Neural progenitor cell (in vitro differentiated cells): ENCODE measurements around the gene NOC3L. TPM values are rescaled to one million over a fixed set of nuclear protein-coding genes. Genes with fewer than 3 reads are reported as not detected.
A peak's percentile ranks its signal among the peaks of the same experiment; 100 is the strongest.

Source experiments
- DNase-seq: peaks from one replicate; pipeline ENCODE4 v3.0.0-alpha.2; 2016; ENCODE audit warnings: low spot score
- H2AFZ ChIP-seq: fragments of 200-600 bp; sonication (generic); replicated peaks from 2 replicates; pipeline ENCODE4 v1.6.1; 2016; ENCODE audit warnings: antibody characterized with exemption
- H3F3A ChIP-seq: fragments of 200-600 bp; sonication (generic); 2 replicates; pipeline ENCODE4 v1.6.1; 2016; ENCODE audit warnings: antibody characterized with exemption, low read depth
- H3K27ac ChIP-seq: fragments of 200-600 bp; sonication (generic); 2 replicates; pipeline ENCODE4 v1.5.1; 2016; ENCODE audit warnings: mild to moderate bottlenecking
- H3K27me3 ChIP-seq: fragments of 200-600 bp; sonication (generic); 2 replicates; pipeline ENCODE4 v1.6.1; 2016; ENCODE audit warnings: mild to moderate bottlenecking, moderate library complexity
- H3K36me3 ChIP-seq: fragments of 200-600 bp; sonication (generic); 2 replicates; pipeline ENCODE4 v1.5.1; 2016
- H3K4me1 ChIP-seq: fragments of 200-600 bp; sonication (generic); 2 replicates; pipeline ENCODE4 v1.6.1; 2016; ENCODE audit warnings: mixed run types
- H3K4me2 ChIP-seq: fragments of 200-600 bp; sonication (generic); 2 replicates; pipeline ENCODE4 v1.6.1; 2016
- H3K4me3 ChIP-seq: fragments of 200-600 bp; sonication (generic); 2 replicates; pipeline ENCODE4 v1.5.1; 2016
- H3K79me2 ChIP-seq: fragments of 200-600 bp; sonication (generic); 2 replicates; pipeline ENCODE4 v1.6.1; 2016; ENCODE audit warnings: low read depth
- H3K9ac ChIP-seq: fragments of 200-600 bp; sonication (generic); 2 replicates; pipeline ENCODE4 v1.6.1; 2016
- H3K9me3 ChIP-seq: fragments of 200-600 bp; sonication (generic); 2 replicates; pipeline ENCODE4 v1.5.1; 2016; ENCODE audit warnings: low read depth
- H4K20me1 ChIP-seq: fragments of 200-600 bp; sonication (generic); 2 replicates; pipeline ENCODE4 v1.6.1; 2016; ENCODE audit warnings: low read depth
- H3K27ac Mint-ChIP-seq: 3 replicates; pipeline ENCODE4 v1.8.0; 2021; ENCODE audit warnings: mixed read lengths
- H3K27me3 Mint-ChIP-seq: 2 replicates; pipeline ENCODE4 v1.8.0; 2022; ENCODE audit warnings: low read depth, mild to moderate bottlenecking, inconsistent platforms, moderate library complexity, mixed read lengths; ENCODE audit not compliant: insufficient read depth
- H3K36me3 Mint-ChIP-seq: 3 replicates; pipeline ENCODE4 v1.8.0; 2021; ENCODE audit warnings: mixed read lengths
- H3K4me1 Mint-ChIP-seq: 3 replicates; pipeline ENCODE4 v1.8.0; 2021; ENCODE audit warnings: mixed read lengths
- H3K4me3 Mint-ChIP-seq: 3 replicates; pipeline ENCODE4 v1.8.0; 2021; ENCODE audit warnings: mild to moderate bottlenecking, moderate library complexity, mixed read lengths
- H3K9me3 Mint-ChIP-seq: 3 replicates; pipeline ENCODE4 v1.8.0; 2020; ENCODE audit warnings: mixed read lengths
- EZH2 ChIP-seq: fragments of 200-600 bp; sonication (generic); IDR thresholded peaks from 2 replicates; pipeline ENCODE4 v1.6.1; 2017; ENCODE audit warnings: antibody characterized with exemption, mild to moderate bottlenecking, moderate library complexity
- EZH2phosphoT487 ChIP-seq: fragments of 200-600 bp; sonication (generic); IDR thresholded peaks from 2 replicates; pipeline ENCODE4 v1.6.1; 2017; ENCODE audit warnings: antibody characterized with exemption
- total RNA-seq: library from RNA; depleted of rRNA; stranded (reverse); fragments of >200 nt; gene quantifications from 2 replicates; pipeline ENCODE4 v1.2.3, GENCODE V29; 2015; ENCODE audit warnings: low replicate concordance
- TF ChIP-seq, protein P1 (sequence below): fragments of 200-600 bp; sonication (generic); IDR thresholded peaks from 2 replicates; pipeline ENCODE4 v1.5.1; 2017; ENCODE audit warnings: antibody characterized with exemption, mild to moderate bottlenecking

The NOC3L gene
- total RNA-seq, 1 donor from 2014 or later: 49.2 TPM

DNA sequence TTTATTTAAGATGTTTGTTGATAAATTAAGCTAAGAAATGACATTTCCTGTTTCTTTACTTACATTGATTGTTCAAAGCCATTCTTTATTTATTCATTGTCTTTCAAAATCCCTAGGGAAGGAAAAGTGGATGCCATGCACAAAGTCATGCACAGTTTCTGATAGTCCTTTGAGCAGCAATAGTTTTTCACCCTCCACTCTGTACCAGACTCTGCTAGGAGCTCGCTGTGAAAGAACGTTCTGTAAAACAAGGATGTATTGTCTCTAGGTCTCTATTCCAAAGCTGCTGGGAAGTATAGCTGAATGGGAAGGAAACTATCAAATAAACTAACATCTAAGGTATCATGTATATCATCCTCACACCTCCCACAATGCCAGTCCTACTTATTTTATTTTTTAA, 7.8 kb upstream of the NOC3L start:
- H3K36me3 Mint-ChIP-seq: no peaks in the 10 kb centered on the region
- no peak overlapping the region for H3K4me2 ChIP-seq
- TF ChIP-seq EZH2phosphoT487: no peak
- TF ChIP-seq EZH2: no peak
- TF ChIP-seq, protein P1, sequence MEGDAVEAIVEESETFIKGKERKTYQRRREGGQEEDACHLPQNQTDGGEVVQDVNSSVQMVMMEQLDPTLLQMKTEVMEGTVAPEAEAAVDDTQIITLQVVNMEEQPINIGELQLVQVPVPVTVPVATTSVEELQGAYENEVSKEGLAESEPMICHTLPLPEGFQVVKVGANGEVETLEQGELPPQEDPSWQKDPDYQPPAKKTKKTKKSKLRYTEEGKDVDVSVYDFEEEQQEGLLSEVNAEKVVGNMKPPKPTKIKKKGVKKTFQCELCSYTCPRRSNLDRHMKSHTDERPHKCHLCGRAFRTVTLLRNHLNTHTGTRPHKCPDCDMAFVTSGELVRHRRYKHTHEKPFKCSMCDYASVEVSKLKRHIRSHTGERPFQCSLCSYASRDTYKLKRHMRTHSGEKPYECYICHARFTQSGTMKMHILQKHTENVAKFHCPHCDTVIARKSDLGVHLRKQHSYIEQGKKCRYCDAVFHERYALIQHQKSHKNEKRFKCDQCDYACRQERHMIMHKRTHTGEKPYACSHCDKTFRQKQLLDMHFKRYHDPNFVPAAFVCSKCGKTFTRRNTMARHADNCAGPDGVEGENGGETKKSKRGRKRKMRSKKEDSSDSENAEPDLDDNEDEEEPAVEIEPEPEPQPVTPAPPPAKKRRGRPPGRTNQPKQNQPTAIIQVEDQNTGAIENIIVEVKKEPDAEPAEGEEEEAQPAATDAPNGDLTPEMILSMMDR: no peak
- H3K27ac ChIP-seq: no peak overlapping the region
- H3K79me2 ChIP-seq: no peaks in the 10 kb centered on the region
- no peaks in the 10 kb centered on the region for H3K4me1 Mint-ChIP-seq
- H3K4me1 ChIP-seq: no peaks in the 10 kb centered on the region
- no peaks in the 10 kb centered on the region for H3F3A ChIP-seq
- H3K9ac ChIP-seq: no peak overlapping the region
- H2AFZ ChIP-seq: no peak overlapping the region
- H4K20me1 ChIP-seq: no peaks in the 10 kb centered on the region
- no peak for DNase-seq
- H3K9me3 Mint-ChIP-seq: no peaks in the 10 kb centered on the region
- no peaks in the 10 kb centered on the region for H3K9me3 ChIP-seq
- H3K36me3 ChIP-seq: no peaks in the 10 kb centered on the region
- H3K27me3 ChIP-seq: peaks cover 23% of the 10 kb centered on the region
- no peak overlapping the region for H3K27ac Mint-ChIP-seq
- no peak overlapping the region for H3K4me3 Mint-ChIP-seq
- H3K27me3 Mint-ChIP-seq: no peaks in the 10 kb centered on the region
- no peak overlapping the region for H3K4me3 ChIP-seq

DNA sequence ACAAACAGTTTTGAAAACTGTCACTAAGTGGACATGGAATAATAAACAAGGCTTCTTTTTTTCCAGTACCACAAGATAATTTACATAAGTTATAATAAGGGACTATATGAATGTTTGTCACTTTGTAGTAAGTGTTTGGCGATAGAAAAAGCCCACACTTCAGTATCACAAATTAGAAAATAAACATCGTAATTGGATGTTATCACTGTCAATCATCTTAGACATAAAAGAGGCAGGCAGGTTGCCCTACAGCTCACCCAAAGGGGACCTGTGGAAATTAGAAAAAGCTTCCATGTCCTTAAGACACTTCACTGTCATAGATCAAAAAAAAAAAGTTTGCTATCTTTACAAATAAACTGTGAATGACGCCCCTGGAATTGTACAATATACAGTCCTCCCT, 3.6 kb upstream of the NOC3L start:
- peaks cover 9% of the 10 kb centered on the region for H3K27me3 Mint-ChIP-seq
- no peak overlapping the region for H3K4me3 Mint-ChIP-seq
- H3K4me2 ChIP-seq: no peak overlapping the region
- H3K4me1 Mint-ChIP-seq: peaks cover 12% of the 10 kb centered on the region
- no peak overlapping the region for H3K27ac ChIP-seq
- peaks cover 7% of the 10 kb centered on the region for H3K4me1 ChIP-seq
- no peaks in the 10 kb centered on the region for H3K36me3 Mint-ChIP-seq
- no peak overlapping the region for H2AFZ ChIP-seq
- H3K9me3 ChIP-seq: no peaks in the 10 kb centered on the region
- TF ChIP-seq, protein P1: no peak
- TF ChIP-seq EZH2phosphoT487 (no peak), EZH2 (no peak)
- H3K79me2 ChIP-seq: peaks cover 11% of the 10 kb centered on the region
- H3K27me3 ChIP-seq: peaks cover 37% of the 10 kb centered on the region
- H3K27ac Mint-ChIP-seq: no peak overlapping the region
- H3K36me3 ChIP-seq: peaks cover 1% of the 10 kb centered on the region
- H4K20me1 ChIP-seq: no peaks in the 10 kb centered on the region
- no peaks in the 10 kb centered on the region for H3F3A ChIP-seq
- no peak for DNase-seq
- H3K9ac ChIP-seq: no peak overlapping the region
- peaks cover 2% of the 10 kb centered on the region for H3K9me3 Mint-ChIP-seq
- H3K4me3 ChIP-seq: no peak overlapping the region

DNA sequence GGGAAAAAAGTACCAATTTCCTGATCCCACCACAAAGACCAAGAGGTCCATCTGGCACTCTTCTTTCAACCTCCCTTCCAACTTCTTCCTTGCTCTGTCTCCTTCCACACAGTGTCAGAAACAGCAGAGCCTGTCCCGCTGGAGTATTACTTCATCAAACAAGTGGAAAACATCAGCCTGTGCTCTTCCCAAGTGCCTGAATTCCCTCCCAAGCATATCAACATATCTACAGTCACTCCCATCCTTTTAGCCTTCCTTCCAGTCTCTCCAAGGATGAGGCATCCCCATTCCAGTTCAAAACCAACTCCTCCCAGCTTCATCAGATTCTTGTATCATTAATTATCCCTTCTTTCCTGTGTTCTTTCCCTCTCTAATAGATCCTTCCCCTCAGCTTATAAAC, 1.7 kb upstream of the NOC3L start:
- Mint-ChIP-seq H3K4me1 (peaks cover 18% of the 10 kb centered on the region), H3K27ac (no peak overlapping the region), H3K9me3 (peaks cover 2% of the 10 kb centered on the region), H3K36me3 (peaks cover 7% of the 10 kb centered on the region), H3K27me3 (peaks cover 9% of the 10 kb centered on the region), H3K4me3 (peak overlapping the region; percentile 10)
- peaks cover 7% of the 10 kb centered on the region for H3K4me1 ChIP-seq
- H3K27me3 ChIP-seq: peaks cover 37% of the 10 kb centered on the region
- no peak overlapping the region for H3K27ac ChIP-seq
- no peak overlapping the region for H3K4me3 ChIP-seq
- H3K36me3 ChIP-seq: peaks cover 6% of the 10 kb centered on the region
- H3F3A ChIP-seq: no peaks in the 10 kb centered on the region
- no peak overlapping the region for H3K9ac ChIP-seq
- H4K20me1 ChIP-seq: no peaks in the 10 kb centered on the region
- no peak for TF ChIP-seq EZH2phosphoT487
- TF ChIP-seq, protein P1: no peak
- TF ChIP-seq EZH2: no peak
- H2AFZ ChIP-seq: no peak overlapping the region
- no peak for DNase-seq
- peaks cover 28% of the 10 kb centered on the region for H3K79me2 ChIP-seq
- no peak overlapping the region for H3K4me2 ChIP-seq
- no peaks in the 10 kb centered on the region for H3K9me3 ChIP-seq

DNA sequence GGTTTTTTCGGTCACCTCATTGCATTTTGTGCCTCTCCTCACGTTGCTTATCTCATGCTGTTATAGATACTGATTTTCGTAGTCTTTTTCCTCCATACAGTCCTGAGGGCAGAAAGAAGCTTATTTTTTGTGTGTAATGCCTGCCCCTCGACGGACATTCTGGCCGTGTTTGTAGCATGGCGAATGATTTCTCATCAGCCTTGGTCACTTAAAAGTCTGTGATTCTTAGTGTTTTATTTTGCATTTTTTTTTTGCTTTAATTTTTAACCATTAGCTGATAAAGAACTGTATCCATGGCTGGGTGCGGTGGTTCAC, 469 bp upstream of the NOC3L start:
- H3K4me3 ChIP-seq: peak overlapping the region; percentile 66
- no peak overlapping the region for H3K4me2 ChIP-seq
- Mint-ChIP-seq H3K4me3 (peak overlapping the region; percentile 94), H3K9me3 (peaks cover 2% of the 10 kb centered on the region), H3K4me1 (peaks cover 18% of the 10 kb centered on the region), H3K36me3 (peaks cover 12% of the 10 kb centered on the region), H3K27me3 (peaks cover 9% of the 10 kb centered on the region), H3K27ac (no peak overlapping the region)
- H3K36me3 ChIP-seq: peaks cover 6% of the 10 kb centered on the region
- no peak overlapping the region for H3K9ac ChIP-seq
- no peak overlapping the region for H3K27ac ChIP-seq
- TF ChIP-seq EZH2phosphoT487: no peak
- no peak for TF ChIP-seq EZH2
- TF ChIP-seq, protein P1: no peak
- H2AFZ ChIP-seq: peak overlapping the region; percentile 81
- peaks cover 7% of the 10 kb centered on the region for H3K4me1 ChIP-seq
- no peaks in the 10 kb centered on the region for H3K9me3 ChIP-seq
- no peaks in the 10 kb centered on the region for H3F3A ChIP-seq
- DNase-seq: no peak
- peaks cover 30% of the 10 kb centered on the region for H3K79me2 ChIP-seq
- H4K20me1 ChIP-seq: no peaks in the 10 kb centered on the region
- H3K27me3 ChIP-seq: peaks cover 37% of the 10 kb centered on the region
